Measurements from ENCODE around the gene FAM222B.

DNA sequence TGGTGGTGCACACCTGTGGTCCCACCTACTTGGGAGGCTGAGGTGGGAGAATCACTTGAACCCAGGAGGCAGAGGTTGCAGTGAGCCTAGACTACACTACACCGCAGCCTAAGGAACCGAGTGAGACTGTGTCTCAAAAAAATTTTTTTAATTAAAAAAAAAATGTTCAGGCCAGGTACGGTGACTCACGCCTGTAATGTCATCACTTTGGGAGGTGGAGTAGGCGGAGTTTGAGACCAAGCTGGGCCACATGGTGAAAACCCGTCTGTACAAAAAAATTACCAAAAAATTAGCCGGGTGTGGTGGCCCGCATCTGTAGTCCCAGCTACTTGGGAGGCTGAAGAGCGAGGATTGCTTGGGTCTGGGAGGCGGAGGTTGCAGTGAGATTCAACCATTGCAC is 3.6 kb upstream of the FAM222B start:
- TF ChIP-seq, protein P1, sequence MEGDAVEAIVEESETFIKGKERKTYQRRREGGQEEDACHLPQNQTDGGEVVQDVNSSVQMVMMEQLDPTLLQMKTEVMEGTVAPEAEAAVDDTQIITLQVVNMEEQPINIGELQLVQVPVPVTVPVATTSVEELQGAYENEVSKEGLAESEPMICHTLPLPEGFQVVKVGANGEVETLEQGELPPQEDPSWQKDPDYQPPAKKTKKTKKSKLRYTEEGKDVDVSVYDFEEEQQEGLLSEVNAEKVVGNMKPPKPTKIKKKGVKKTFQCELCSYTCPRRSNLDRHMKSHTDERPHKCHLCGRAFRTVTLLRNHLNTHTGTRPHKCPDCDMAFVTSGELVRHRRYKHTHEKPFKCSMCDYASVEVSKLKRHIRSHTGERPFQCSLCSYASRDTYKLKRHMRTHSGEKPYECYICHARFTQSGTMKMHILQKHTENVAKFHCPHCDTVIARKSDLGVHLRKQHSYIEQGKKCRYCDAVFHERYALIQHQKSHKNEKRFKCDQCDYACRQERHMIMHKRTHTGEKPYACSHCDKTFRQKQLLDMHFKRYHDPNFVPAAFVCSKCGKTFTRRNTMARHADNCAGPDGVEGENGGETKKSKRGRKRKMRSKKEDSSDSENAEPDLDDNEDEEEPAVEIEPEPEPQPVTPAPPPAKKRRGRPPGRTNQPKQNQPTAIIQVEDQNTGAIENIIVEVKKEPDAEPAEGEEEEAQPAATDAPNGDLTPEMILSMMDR (IDR thresholded peaks at IDR 0.05) = no peak
- TF ChIP-seq POLR2A (IDR thresholded peaks at IDR 0.05) = no peak
